Ishikawa (cell line): ENCODE data around the gene CEP63.

ENCODE experiments used
- CEBPB ChIP-seq: IDR thresholded peaks from 2 replicates; pipeline ENCODE4 v1.6.1; 2012
- CREB1 ChIP-seq: IDR thresholded peaks from 2 replicates; pipeline ENCODE4 v1.6.1; 2012; ENCODE audit warnings: low read depth
- EGR1 ChIP-seq: IDR thresholded peaks from 2 replicates; pipeline ENCODE4 v1.6.1; 2012
- EP300 ChIP-seq: IDR thresholded peaks from 2 replicates; pipeline ENCODE4 v1.6.1; 2012; ENCODE audit warnings: borderline replicate concordance
- FOXM1 ChIP-seq: IDR thresholded peaks from 2 replicates; pipeline ENCODE4 v1.6.1; 2012; ENCODE audit warnings: low read depth, borderline replicate concordance
- NFIC ChIP-seq: IDR thresholded peaks from 2 replicates; pipeline ENCODE4 v1.6.1; 2012
- RAD21 ChIP-seq: IDR thresholded peaks from 2 replicates; pipeline ENCODE4 v1.6.1; 2012; ENCODE audit warnings: low read depth
- TAF1 ChIP-seq: IDR thresholded peaks from 2 replicates; pipeline ENCODE4 v1.6.1; 2012; ENCODE audit warnings: low read depth, mild to moderate bottlenecking
- TCF12 ChIP-seq: IDR thresholded peaks from 2 replicates; pipeline ENCODE4 v1.6.1; 2012; ENCODE audit warnings: low read depth
- TEAD4 ChIP-seq: IDR thresholded peaks from 2 replicates; pipeline ENCODE4 v1.6.1; 2012
- YY1 ChIP-seq: IDR thresholded peaks from 2 replicates; pipeline ENCODE4 v1.6.1; 2012; ENCODE audit warnings: low read depth
- ZBTB7A ChIP-seq: IDR thresholded peaks from 2 replicates; pipeline ENCODE4 v1.6.1; 2012; ENCODE audit warnings: low read depth
- TF ChIP-seq, protein P1 (sequence below): IDR thresholded peaks from 2 replicates; pipeline ENCODE4 v1.6.1; 2012; ENCODE audit warnings: low read depth, mild to moderate bottlenecking
- TF ChIP-seq, protein P2 (sequence below): IDR thresholded peaks from 2 replicates; pipeline ENCODE4 v1.6.1; 2012
- TF ChIP-seq, protein P3 (sequence below): IDR thresholded peaks from 2 replicates; pipeline ENCODE4 v1.6.1; 2012

Gene CEP63

DNA sequence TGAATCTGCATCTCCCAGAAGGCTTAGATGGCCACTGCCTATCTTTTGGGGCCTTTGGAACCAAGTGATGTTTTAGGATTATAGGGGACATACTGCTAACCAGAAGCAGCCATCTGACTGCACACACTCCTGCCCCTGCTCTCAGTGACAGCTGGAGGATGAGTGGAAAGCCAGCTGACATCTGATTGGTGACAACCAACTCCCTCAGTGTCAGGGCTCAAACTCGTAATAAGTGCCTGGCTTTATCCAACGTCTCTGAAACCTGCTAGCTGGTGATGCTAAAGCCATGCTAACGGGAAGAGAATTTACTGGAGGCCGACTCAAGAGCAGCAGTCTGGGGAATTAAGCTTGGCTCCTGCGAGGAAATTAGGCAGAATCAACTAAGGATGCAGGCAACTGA lies 129.9 kb downstream of the CEP63 start:
- no peak for TF ChIP-seq CREB1
- TF ChIP-seq YY1, result no peak
- no peak for TF ChIP-seq TAF1
- no peak for TF ChIP-seq TCF12
- TF ChIP-seq RAD21, result no peak
- TF ChIP-seq FOXM1, result no peak

DNA sequence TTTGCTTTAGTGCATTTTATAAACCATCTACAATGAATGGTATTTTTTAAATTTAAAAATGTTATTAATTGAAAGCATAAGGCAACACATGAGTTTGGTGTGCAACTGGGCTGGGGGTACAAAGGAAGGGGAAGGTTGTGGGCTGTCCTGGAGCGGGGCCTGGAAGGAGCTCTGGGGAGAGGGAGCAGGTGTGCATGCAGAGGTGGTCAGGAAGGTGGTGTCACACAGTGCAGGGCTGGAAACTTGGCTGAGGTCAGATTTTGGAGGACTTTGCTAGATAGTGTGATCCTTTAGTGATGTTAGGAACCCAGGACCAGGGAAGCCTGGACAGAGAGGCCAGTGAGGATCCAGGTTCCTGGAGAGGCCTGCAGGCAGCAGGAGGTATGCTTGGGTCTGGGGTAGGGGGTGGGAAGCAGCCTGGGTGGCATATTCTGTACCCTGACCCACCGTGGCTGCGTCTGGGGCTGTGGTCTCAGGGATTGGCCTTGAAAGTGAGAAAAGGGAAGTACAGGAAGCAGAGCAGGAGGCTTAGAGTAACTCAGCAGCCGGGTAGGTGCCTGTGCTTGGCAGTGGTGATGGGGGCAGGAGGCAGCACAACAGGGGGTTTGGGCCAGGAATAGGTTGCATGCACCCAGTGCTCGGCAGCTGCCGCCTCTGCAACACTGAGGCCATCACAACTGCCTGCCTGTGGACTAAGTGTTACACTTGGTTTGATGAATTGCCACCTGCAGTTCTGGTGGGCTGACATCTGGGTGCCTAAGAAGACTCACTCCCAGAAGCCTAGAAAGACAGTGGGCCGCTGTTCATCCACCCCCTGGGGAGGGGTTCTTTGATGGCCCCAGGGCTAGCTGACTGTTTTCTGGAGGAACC lies 132.0 kb downstream of the CEP63 start:
- TF ChIP-seq EP300 (no peak), CREB1 (no peak), EGR1 (no peak), ZBTB7A (no peak), CEBPB (no peak), TAF1 (no peak), NFIC (no peak), TEAD4 (no peak), RAD21 (no peak), YY1 (no peak), FOXM1 (no peak)
- TF ChIP-seq, protein P1, sequence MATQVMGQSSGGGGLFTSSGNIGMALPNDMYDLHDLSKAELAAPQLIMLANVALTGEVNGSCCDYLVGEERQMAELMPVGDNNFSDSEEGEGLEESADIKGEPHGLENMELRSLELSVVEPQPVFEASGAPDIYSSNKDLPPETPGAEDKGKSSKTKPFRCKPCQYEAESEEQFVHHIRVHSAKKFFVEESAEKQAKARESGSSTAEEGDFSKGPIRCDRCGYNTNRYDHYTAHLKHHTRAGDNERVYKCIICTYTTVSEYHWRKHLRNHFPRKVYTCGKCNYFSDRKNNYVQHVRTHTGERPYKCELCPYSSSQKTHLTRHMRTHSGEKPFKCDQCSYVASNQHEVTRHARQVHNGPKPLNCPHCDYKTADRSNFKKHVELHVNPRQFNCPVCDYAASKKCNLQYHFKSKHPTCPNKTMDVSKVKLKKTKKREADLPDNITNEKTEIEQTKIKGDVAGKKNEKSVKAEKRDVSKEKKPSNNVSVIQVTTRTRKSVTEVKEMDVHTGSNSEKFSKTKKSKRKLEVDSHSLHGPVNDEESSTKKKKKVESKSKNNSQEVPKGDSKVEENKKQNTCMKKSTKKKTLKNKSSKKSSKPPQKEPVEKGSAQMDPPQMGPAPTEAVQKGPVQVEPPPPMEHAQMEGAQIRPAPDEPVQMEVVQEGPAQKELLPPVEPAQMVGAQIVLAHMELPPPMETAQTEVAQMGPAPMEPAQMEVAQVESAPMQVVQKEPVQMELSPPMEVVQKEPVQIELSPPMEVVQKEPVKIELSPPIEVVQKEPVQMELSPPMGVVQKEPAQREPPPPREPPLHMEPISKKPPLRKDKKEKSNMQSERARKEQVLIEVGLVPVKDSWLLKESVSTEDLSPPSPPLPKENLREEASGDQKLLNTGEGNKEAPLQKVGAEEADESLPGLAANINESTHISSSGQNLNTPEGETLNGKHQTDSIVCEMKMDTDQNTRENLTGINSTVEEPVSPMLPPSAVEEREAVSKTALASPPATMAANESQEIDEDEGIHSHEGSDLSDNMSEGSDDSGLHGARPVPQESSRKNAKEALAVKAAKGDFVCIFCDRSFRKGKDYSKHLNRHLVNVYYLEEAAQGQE, result no peak
- TF ChIP-seq, protein P2, sequence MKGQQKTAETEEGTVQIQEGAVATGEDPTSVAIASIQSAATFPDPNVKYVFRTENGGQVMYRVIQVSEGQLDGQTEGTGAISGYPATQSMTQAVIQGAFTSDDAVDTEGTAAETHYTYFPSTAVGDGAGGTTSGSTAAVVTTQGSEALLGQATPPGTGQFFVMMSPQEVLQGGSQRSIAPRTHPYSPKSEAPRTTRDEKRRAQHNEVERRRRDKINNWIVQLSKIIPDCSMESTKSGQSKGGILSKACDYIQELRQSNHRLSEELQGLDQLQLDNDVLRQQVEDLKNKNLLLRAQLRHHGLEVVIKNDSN, result no peak
- TF ChIP-seq, protein P3, sequence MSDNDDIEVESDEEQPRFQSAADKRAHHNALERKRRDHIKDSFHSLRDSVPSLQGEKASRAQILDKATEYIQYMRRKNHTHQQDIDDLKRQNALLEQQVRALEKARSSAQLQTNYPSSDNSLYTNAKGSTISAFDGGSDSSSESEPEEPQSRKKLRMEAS, result no peak

DNA sequence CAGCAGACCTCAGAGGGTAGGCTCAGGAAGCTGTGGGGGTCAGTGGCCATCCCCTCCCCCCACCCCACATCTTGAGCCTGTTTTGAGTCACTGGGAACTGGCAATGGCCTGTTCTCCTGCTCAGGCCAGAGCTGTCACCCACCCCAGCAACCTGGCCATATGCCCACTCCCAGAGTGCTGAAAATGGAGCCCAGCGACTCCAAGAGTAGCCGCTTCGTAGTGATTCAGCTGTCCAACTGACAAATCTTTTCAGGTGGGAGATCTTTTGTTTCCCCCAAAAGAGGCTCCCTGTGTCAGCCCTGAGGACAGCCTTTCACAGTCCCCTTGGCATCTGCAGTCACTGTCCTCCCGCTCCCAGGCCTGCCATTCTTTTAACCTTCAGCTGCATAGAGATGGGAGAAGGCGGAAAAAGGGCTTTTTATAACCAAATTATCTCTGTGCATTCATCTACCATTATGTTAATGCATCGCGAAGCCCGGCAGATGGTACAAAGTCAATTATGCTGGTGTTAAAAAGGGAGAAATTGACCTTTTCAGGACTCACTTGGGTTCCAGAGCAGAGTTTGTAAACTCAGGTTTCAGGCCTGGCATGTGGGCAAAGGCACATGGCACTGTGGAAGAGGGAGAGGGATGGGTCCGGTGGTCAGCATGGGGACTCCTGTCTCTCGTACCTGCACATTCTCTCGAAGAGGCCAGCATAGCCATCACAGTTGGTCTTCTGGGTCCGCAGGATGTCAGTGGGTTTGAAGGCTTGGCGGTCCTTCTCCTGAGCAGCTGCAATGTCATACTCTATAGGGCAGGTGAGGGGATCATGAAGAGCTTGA lies 132.8 kb downstream of the CEP63 start:
- no peak for TF ChIP-seq YY1
- TF ChIP-seq, protein P1, result no peak
- TF ChIP-seq EGR1, result no peak
- TF ChIP-seq CEBPB, result no peak
- no peak for TF ChIP-seq TAF1
- no peak for TF ChIP-seq NFIC
- TF ChIP-seq ZBTB7A, result no peak
- TF ChIP-seq CREB1, result no peak
- TF ChIP-seq TCF12, result no peak
- TF ChIP-seq, protein P2, result no peak
- no peak for TF ChIP-seq RAD21
- TF ChIP-seq TEAD4, result no peak
- TF ChIP-seq, protein P3, result no peak
- no peak for TF ChIP-seq EP300
- no peak for TF ChIP-seq FOXM1

DNA sequence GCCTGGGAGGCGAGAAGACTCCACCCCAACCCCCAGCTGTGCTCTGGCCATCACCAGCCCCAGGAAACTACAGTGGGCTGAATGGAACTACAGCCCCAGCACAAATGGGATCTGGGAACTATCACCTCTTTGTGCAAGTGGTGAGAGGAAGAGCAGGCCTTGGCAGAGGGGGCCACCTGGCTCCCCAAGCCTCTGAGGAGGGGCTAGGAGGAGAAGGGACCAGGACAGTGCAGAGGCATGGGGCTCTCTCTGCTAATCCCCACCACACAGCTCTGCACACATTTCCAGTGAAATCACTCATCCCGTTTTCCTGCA lies 133.4 kb downstream of the CEP63 start:
- TF ChIP-seq, protein P1, result no peak
- no peak for TF ChIP-seq ZBTB7A
- TF ChIP-seq TEAD4, result no peak
- TF ChIP-seq TCF12, result no peak
- TF ChIP-seq EP300, result no peak
- no peak for TF ChIP-seq EGR1
- TF ChIP-seq CREB1, result no peak
- TF ChIP-seq TAF1, result no peak
- TF ChIP-seq, protein P3, result no peak
- no peak for TF ChIP-seq NFIC
- no peak for TF ChIP-seq RAD21
- no peak for TF ChIP-seq CEBPB
- no peak for TF ChIP-seq FOXM1
- TF ChIP-seq YY1, result no peak
- TF ChIP-seq, protein P2, result no peak
